ENCODE data around the gene CELA1.

DNA sequence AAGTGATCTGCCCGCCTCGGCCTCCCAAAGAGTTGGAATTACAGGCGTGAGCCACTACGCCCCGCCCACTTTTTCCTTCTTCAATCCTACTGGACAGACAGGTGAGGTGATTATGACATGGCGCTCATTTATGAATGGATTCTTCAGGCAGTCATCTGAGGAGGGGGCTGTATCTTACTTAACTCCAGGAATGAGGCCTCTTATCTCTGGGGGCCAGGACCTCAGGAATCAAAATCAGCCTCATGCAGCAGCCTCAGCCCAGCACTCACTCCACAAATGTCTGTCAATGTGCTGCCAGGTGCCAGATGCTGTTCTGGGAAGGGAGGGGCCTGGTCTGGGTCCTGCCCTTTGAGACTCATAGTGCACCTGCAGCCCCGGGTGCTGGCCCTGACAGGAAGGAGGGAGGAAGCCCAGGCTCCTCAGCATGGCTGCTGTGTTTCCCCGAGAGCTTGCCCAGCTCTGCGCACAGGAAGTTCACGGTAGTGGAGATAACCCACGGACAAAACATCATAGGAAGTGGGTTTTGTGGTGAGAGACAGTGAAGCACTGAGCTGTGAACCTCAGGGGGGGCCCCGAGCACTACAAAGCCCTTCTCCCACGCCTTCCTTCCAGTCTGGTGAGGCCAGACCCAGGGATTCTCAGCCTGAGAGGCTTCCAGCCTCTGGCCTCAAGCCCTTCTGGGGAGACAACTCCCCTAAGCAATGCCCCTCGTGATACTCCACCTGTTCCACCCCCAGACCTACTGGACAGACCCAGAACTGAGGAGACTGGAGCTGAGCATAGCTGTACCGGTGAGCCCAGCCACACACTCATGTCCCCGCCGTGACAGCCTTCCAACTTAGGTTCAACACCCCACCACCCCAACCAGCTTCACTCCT, 22.4 kb upstream of the CELA1 start:
- no peak for TF ChIP-seq ZNF274 (IDR thresholded peaks at IDR 0.05; ENCODE audit: low read depth, low read length)
- TF ChIP-seq YY1 (IDR thresholded peaks at IDR 0.05; ENCODE audit: extremely low read depth, insufficient replicate concordance, low read depth, low read length), result no peak
- no peak for TF ChIP-seq EZH2 (IDR thresholded peaks at IDR 0.05)
- TF ChIP-seq, protein P1, sequence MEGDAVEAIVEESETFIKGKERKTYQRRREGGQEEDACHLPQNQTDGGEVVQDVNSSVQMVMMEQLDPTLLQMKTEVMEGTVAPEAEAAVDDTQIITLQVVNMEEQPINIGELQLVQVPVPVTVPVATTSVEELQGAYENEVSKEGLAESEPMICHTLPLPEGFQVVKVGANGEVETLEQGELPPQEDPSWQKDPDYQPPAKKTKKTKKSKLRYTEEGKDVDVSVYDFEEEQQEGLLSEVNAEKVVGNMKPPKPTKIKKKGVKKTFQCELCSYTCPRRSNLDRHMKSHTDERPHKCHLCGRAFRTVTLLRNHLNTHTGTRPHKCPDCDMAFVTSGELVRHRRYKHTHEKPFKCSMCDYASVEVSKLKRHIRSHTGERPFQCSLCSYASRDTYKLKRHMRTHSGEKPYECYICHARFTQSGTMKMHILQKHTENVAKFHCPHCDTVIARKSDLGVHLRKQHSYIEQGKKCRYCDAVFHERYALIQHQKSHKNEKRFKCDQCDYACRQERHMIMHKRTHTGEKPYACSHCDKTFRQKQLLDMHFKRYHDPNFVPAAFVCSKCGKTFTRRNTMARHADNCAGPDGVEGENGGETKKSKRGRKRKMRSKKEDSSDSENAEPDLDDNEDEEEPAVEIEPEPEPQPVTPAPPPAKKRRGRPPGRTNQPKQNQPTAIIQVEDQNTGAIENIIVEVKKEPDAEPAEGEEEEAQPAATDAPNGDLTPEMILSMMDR (IDR thresholded peaks at IDR 0.05 in 2 of 3, conservative IDR thresholded peaks at IDR 0.05 in 1 of 3; ENCODE audit: borderline replicate concordance in 1 of 3, insufficient read depth in 1 of 3, low read depth in 2 of 3, low read length in 2 of 3), result no peak
